ENCODE results near the gene SIRT6. TPM values are rescaled to one million over a fixed set of nuclear protein-coding genes. Genes with fewer than 3 reads are reported as not detected.
A peak's percentile ranks its signal among the peaks of the same experiment; 100 is the strongest.
"Not testable (repeated sequence)": the region's sequence is repeated elsewhere in the genome, so short reads cannot be mapped to it uniquely, and the experiment has no call there.

The SIRT6 gene
- total and polyA plus RNA-seq, 10 donors: 15.9 to 39.8 (median 29.9) TPM

GRCh38 chr19:4130744-4131438 lies 51.5 kb downstream of the SIRT6 start:
- H3K36me3 ChIP-seq: no peaks in the 10 kb centered on the region
- intact Hi-C loops (cut with DNase I; ENCODE audit: low total_unique reads): no loop called here
- no peak for DNase-seq
- H3K4me1 ChIP-seq: no peaks in the 10 kb centered on the region
- TF ChIP-seq CTCF (IDR thresholded peaks at IDR 0.05 in 8 of 11, conservative IDR thresholded peaks at IDR 0.05 in 3 of 11) (no peak), POLR2A (IDR thresholded peaks at IDR 0.05) (no peak), POLR2AphosphoS5 (IDR thresholded peaks at IDR 0.05) (no peak)
- H3K9me3 ChIP-seq: no peaks in the 10 kb centered on the region
- no peak overlapping the region for H3K4me3 ChIP-seq
- no peak overlapping the region for H3K27ac ChIP-seq
- H3K27me3 ChIP-seq (replicated peaks in 1 of 7): no peaks in the 10 kb centered on the region
- WGBS, 5 donors: 41 to 53% (median 50%) methylated on average over 8 of the region's 8 CpGs

- not testable (repeated sequence) for H3K27me3 ChIP-seq (replicated peaks in 1 of 7); H3K27ac ChIP-seq; H3K36me3 ChIP-seq; H3K9me3 ChIP-seq; H3K4me1 ChIP-seq; DNase-seq; H3K4me3 ChIP-seq
- WGBS, 5 donors: 85 to 95% (median 90%) methylated on average over 7 of the region's 7 CpGs
- intact Hi-C loops (cut with DNase I; ENCODE audit: low total_unique reads): loop anchor here (5.0 kb wide), 1 partner anchor 58 kb away; no protein-coding TSS in a partner anchor
Observed at GRCh38 chr19:4129050-4129449, 53.3 kb downstream of the SIRT6 start.

DNA sequence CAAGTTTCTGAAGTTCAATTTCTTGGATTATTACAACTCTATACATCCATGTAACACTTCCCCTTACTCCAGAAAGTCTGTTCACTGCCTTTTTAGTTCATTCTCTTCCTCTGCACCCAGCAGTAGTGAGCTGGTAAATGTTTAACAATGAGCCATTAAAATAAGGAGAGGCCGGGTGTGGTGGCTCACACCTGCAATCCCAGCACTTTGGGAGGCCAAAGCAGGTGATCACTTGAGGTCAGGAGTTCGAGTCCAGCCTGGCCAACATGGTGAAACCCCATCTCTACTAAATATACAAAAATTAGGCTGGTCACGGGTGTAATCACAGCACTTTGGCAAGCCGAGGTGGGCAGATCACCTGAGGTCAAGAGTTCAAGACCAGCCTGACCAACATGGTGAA lies 55.0 kb downstream of the SIRT6 start:
- not testable (repeated sequence) for H3K36me3 ChIP-seq; H3K27me3 ChIP-seq (replicated peaks in 1 of 7); DNase-seq; H3K27ac ChIP-seq; H3K4me3 ChIP-seq; H3K9me3 ChIP-seq
- H3K4me1 ChIP-seq: peaks cover 7 to 20% (median 17%) of the 10 kb centered on the region in 6 donors
- intact Hi-C loops (cut with DNase I; ENCODE audit: low total_unique reads): loop anchor here (5.0 kb wide), 1 partner anchor 60 kb away; no protein-coding TSS in a partner anchor
- WGBS, 5 donors: 76 to 87% (median 80%) methylated on average over 4 of the region's 4 CpGs

GRCh38 chr19:4124638-4125037 lies 57.7 kb downstream of the SIRT6 start:
- peak overlapping the region in 5 of 8 donors; percentile 60 to 87 (median 70) for H3K4me3 ChIP-seq
- H3K9me3 ChIP-seq: no peaks in the 10 kb centered on the region
- H3K27me3 ChIP-seq (replicated peaks in 1 of 7): no peaks in the 10 kb centered on the region
- TF ChIP-seq POLR2AphosphoS5 (IDR thresholded peaks at IDR 0.05) (no peak), CTCF (IDR thresholded peaks at IDR 0.05 in 8 of 11, conservative IDR thresholded peaks at IDR 0.05 in 3 of 11) (no peak), POLR2A (IDR thresholded peaks at IDR 0.05) (no peak)
- peaks cover 7 to 45% (median 28%) of the 10 kb centered on the region in 6 donors for H3K4me1 ChIP-seq
- WGBS, 5 donors: 52 to 62% (median 53%) methylated on average over 8 of the region's 8 CpGs
- DNase-seq: no peak
- intact Hi-C loops (cut with DNase I; ENCODE audit: low total_unique reads): loop anchor here (5.0 kb wide), 1 partner anchor 63 kb away; no protein-coding TSS in a partner anchor
- peak overlapping the region in 7 of 8 donors; percentile 65 to 92 (median 83) for H3K27ac ChIP-seq
- peaks cover 0 to 16% (median 7%) of the 10 kb centered on the region in 6 donors for H3K36me3 ChIP-seq

Small RNAs within 50 kb of the gene (small RNA-seq; reads per million reads assigned to genes)
- 0 reads per million in 4 donors for gene RF00017

Other genes with a start within 250 kb of the SIRT6 start
- gene NMRK2, start 249.5 kb downstream of the SIRT6 start, total RNA-seq: not detected
- 1 to 10 TPM in 1 of 3 donors, under 1 TPM in 2; 0.29 to 1.5 (median 0.52) TPM for gene NMRK2, start 249.5 kb downstream of the SIRT6 start, polyA plus RNA-seq
- gene DAPK3, start 211.5 kb downstream of the SIRT6 start, total RNA-seq: 10 to 100 TPM; 37.1 to 49.3 (median 46.7) TPM
- gene DAPK3, start 211.5 kb downstream of the SIRT6 start, polyA plus RNA-seq: 10 to 100 TPM; 26.5 to 68.8 (median 30.8) TPM
- gene EEF2, start 197.1 kb downstream of the SIRT6 start, total RNA-seq: 1,000 to 10,000 TPM; 1,078 to 1,961 (median 1,406) TPM
- 1,000 to 10,000 TPM in 1 of 3 donors, 100 to 1,000 TPM in 2; 565 to 1,281 (median 624) TPM for gene EEF2, start 197.1 kb downstream of the SIRT6 start, polyA plus RNA-seq
- 10 to 100 TPM; 16.4 to 30.5 (median 29.0) TPM for gene PIAS4, start 174.8 kb downstream of the SIRT6 start, total RNA-seq
- 10 to 100 TPM in 1 of 3 donors, 1 to 10 TPM in 2; 6.2 to 13.9 (median 6.4) TPM for gene PIAS4, start 174.8 kb downstream of the SIRT6 start, polyA plus RNA-seq
- 10 to 100 TPM; 43.0 to 68.1 (median 53.7) TPM for gene ZBTB7A, start 115.7 kb downstream of the SIRT6 start, total RNA-seq
- gene ZBTB7A, start 115.7 kb downstream of the SIRT6 start, polyA plus RNA-seq: 10 to 100 TPM in 1 of 3 donors, 1 to 10 TPM in 2; 4.0 to 15.2 (median 4.2) TPM
- 100 to 1,000 TPM in 5 of 7 donors, 10 to 100 TPM in 2; 95.3 to 131 (median 101) TPM for gene MAP2K2, start 58.4 kb downstream of the SIRT6 start, total RNA-seq
- gene MAP2K2, start 58.4 kb downstream of the SIRT6 start, polyA plus RNA-seq: 100 to 1,000 TPM; 117 to 165 (median 160) TPM
- 1 to 10 TPM in 1 of 7 donors, under 1 TPM in 2, not detected in 4; 0.19 to 1.1 (median 0.37) TPM for gene CREB3L3, start 28.9 kb downstream of the SIRT6 start, total RNA-seq
- gene CREB3L3, start 28.9 kb downstream of the SIRT6 start, polyA plus RNA-seq: under 1 TPM in 1 of 3 donors, not detected in 2; 0.07 TPM
- gene ANKRD24, start 126 bp upstream of the SIRT6 start, total RNA-seq: 1 to 10 TPM in 3 of 7 donors, under 1 TPM in 4; 0.67 to 2.2 (median 0.97) TPM
- 1 to 10 TPM in 1 of 3 donors, under 1 TPM in 2; 0.70 to 1.4 (median 0.80) TPM for gene ANKRD24, start 126 bp upstream of the SIRT6 start, polyA plus RNA-seq
- 10 to 100 TPM; 16.2 to 60.6 (median 38.1) TPM for gene EBI3, start 47.0 kb upstream of the SIRT6 start, total RNA-seq
- 10 to 100 TPM; 15.0 to 32.9 (median 27.5) TPM for gene EBI3, start 47.0 kb upstream of the SIRT6 start, polyA plus RNA-seq
- gene YJU2, start 64.5 kb upstream of the SIRT6 start, total RNA-seq: 10 to 100 TPM; 17.4 to 23.3 (median 21.2) TPM
- 10 to 100 TPM; 27.0 to 34.0 (median 27.5) TPM for gene YJU2, start 64.5 kb upstream of the SIRT6 start, polyA plus RNA-seq
- 1 to 10 TPM in 2 of 7 donors, not detected in 5; 1.2 to 3.9 TPM for gene SHD, start 96.7 kb upstream of the SIRT6 start, total RNA-seq
- gene SHD, start 96.7 kb upstream of the SIRT6 start, polyA plus RNA-seq: under 1 TPM in 2 of 3 donors, not detected in 1; 0.05 to 0.41 TPM
- gene TMIGD2, start 119.8 kb upstream of the SIRT6 start, total RNA-seq: 1 to 10 TPM; 1.6 to 5.0 (median 3.8) TPM
- gene TMIGD2, start 119.8 kb upstream of the SIRT6 start, polyA plus RNA-seq: 1 to 10 TPM; 3.1 to 6.1 (median 4.5) TPM
- gene FSD1, start 122.0 kb upstream of the SIRT6 start, total RNA-seq: 1 to 10 TPM in 6 of 7 donors, under 1 TPM in 1; 0.80 to 6.6 (median 2.0) TPM
- gene FSD1, start 122.0 kb upstream of the SIRT6 start, polyA plus RNA-seq: 1 to 10 TPM; 2.3 to 3.0 (median 2.5) TPM
- gene STAP2, start 156.3 kb upstream of the SIRT6 start, total RNA-seq: 1 to 10 TPM in 4 of 7 donors, under 1 TPM in 2, not detected in 1; 0.79 to 5.1 (median 1.6) TPM
- 1 to 10 TPM; 2.1 to 2.9 (median 2.5) TPM for gene STAP2, start 156.3 kb upstream of the SIRT6 start, polyA plus RNA-seq
- gene MPND, start 161.0 kb upstream of the SIRT6 start, total RNA-seq: 10 to 100 TPM in 4 of 7 donors, 1 to 10 TPM in 3; 6.4 to 24.2 (median 13.8) TPM
- 10 to 100 TPM; 17.1 to 24.0 (median 17.9) TPM for gene MPND, start 161.0 kb upstream of the SIRT6 start, polyA plus RNA-seq
- 10 to 100 TPM; 37.2 to 77.4 (median 66.2) TPM for gene SH3GL1, start 218.0 kb upstream of the SIRT6 start, total RNA-seq
- gene SH3GL1, start 218.0 kb upstream of the SIRT6 start, polyA plus RNA-seq: 10 to 100 TPM; 26.1 to 44.0 (median 31.3) TPM
- gene CHAF1A, start 220.1 kb upstream of the SIRT6 start, total RNA-seq: 10 to 100 TPM in 5 of 7 donors, 1 to 10 TPM in 2; 9.4 to 17.9 (median 10.6) TPM
- 1 to 10 TPM; 3.8 to 7.4 (median 5.7) TPM for gene CHAF1A, start 220.1 kb upstream of the SIRT6 start, polyA plus RNA-seq

All from spleen (tissue), 11 donors.